Neutrophil (primary cell): Measurements from ENCODE around the gene INPP5A.

Experiments used
- H3K27ac ChIP-seq: fragments of 200-600 bp; sonication (generic); 2 replicates; pipeline ENCODE4 v1.5.1; 2016; ENCODE audit warnings: mild to moderate bottlenecking, moderate library complexity
- H3K27me3 ChIP-seq: fragments of 200-600 bp; sonication (generic); 2 replicates; pipeline ENCODE4 v1.6.0; 2016; ENCODE audit warnings: mild to moderate bottlenecking
- H3K36me3 ChIP-seq: fragments of 200-600 bp; sonication (generic); 2 replicates; pipeline ENCODE4 v1.5.1; 2017
- H3K4me1 ChIP-seq, 2 experiments: fragments of 200-600 bp in 1 of 2; sonication (generic) in 1 of 2; 1 replicate in 1 of 2; 2 replicates in 1 of 2; pipeline versions ENCODE4 v1.5.1 to v1.6.1; 2013 to 2016; ENCODE audit warnings: low read depth in 1 of 2, low read length in 1 of 2, mild to moderate bottlenecking in 1 of 2, moderate library complexity in 1 of 2; ENCODE audit not compliant: control insufficient read depth in 1 of 2, insufficient read depth in 1 of 2
- H3K4me3 ChIP-seq, 2 experiments: fragments of 200-600 bp in 1 of 2; sonication (generic) in 1 of 2; 1 replicate in 1 of 2; 2 replicates in 1 of 2; pipeline ENCODE4 v1.5.1; 2013 to 2016; ENCODE audit warnings: low read depth in 1 of 2, low read length in 1 of 2, mild to moderate bottlenecking in 1 of 2, moderate library complexity in 1 of 2
- H3K9me3 ChIP-seq: fragments of 200-600 bp; sonication (generic); 2 replicates; pipeline ENCODE4 v1.5.1; 2016
- CTCF ChIP-seq: fragments of 200-600 bp; sonication (generic); IDR thresholded peaks from 2 replicates; pipeline ENCODE4 v1.5.1; 2016; ENCODE audit warnings: antibody characterized with exemption

The INPP5A gene

DNA sequence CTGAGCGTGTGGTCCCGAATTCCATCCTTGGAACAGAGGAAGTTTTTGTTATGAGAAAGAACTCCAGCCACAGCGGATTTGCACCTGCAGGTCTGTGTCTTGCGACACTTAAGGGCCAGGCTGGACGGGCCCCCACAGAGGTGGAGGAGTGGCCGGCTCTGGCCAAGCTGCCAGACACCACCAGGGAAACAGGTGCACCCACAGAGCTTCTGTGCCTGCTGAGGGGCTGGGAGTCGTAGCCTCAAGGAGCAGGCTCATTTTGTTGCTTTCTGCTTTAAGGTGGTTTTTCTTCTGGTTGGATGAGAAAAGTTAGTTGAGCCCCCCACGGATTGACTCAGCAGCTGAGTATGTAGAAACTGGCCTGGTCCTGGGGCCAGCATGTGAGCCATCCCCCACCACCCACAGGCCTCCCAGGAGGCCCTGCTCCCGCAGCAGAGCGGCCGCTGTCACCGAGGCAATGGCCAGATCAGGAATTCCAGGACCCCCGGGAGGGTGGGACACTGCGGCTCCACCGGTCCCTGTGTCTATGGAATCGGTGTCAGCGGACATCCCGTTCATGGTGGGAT is 206.4 kb downstream of the INPP5A start:
- no peaks in the 10 kb centered on the region for H3K9me3 ChIP-seq
- H3K27ac ChIP-seq, result no peak overlapping the region
- no peak for TF ChIP-seq CTCF
- no peak overlapping the region for H3K4me3 ChIP-seq
- no peaks in the 10 kb centered on the region for H3K27me3 ChIP-seq
- H3K36me3 ChIP-seq, result peaks cover 51% of the 10 kb centered on the region
- no peaks in the 10 kb centered on the region for H3K4me1 ChIP-seq

DNA sequence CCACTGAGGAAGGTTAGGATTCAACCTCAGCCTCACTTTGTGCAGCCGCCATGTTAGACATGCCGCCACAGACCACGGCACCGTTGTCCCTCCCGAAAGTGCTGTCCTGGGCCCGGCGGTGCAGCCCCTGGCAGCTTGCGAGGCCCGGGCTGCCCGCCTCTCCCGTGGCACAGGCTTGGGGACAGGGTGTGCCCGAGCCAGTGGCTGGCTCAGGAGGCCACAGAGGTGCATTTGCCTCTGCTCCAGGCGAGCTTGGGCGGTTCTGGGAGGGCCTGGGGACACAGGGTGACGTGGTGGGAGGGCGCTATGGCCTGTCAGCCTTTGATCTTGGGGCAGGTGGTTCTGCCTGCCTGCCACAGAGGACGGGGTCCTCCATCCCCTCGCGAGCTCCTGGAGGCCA is 207.3 kb downstream of the INPP5A start:
- Histone ChIP-seq H3K4me1 (no peaks in the 10 kb centered on the region), H3K4me3 (no peak overlapping the region), H3K9me3 (no peaks in the 10 kb centered on the region), H3K27me3 (no peaks in the 10 kb centered on the region), H3K36me3 (peaks cover 53% of the 10 kb centered on the region), H3K27ac (no peak overlapping the region)
- no peak for TF ChIP-seq CTCF

- Histone ChIP-seq H3K27ac (no peak overlapping the region), H3K4me3 (no peak overlapping the region), H3K9me3 (no peaks in the 10 kb centered on the region), H3K4me1 (no peaks in the 10 kb centered on the region), H3K36me3 (peaks cover 60% of the 10 kb centered on the region), H3K27me3 (no peaks in the 10 kb centered on the region)
- no peak for TF ChIP-seq CTCF
Observed at GRCh38 chr10:132745511-132745910, 207.9 kb downstream of the INPP5A start.

GRCh38 chr10:132745971-132746370 is 208.4 kb downstream of the INPP5A start:
- Histone ChIP-seq H3K36me3 (peaks cover 61% of the 10 kb centered on the region), H3K4me3 (no peak overlapping the region), H3K4me1 (no peaks in the 10 kb centered on the region), H3K9me3 (no peaks in the 10 kb centered on the region), H3K27me3 (no peaks in the 10 kb centered on the region), H3K27ac (no peak overlapping the region)
- no peak for TF ChIP-seq CTCF

DNA sequence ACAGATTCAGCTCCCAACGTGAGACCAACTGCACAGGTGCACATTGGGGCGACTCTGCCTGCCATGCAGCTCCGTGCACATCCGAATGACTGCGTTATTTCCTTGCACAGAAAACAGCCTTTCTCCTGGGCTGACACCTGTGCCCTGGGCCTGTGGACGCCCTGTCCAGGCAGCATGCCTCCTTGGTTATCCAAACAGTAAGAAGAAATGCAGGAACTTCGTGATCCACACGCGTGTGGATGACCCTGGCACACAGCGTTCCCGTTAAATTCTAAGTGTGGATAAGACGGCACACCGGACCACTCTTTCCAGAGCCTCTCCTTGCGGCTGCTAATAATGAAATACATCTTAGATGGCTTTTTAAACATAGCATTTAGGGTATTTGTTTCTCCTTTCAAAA is 208.8 kb downstream of the INPP5A start:
- no peak for TF ChIP-seq CTCF
- no peak overlapping the region for H3K27ac ChIP-seq
- H3K9me3 ChIP-seq, result no peaks in the 10 kb centered on the region
- H3K27me3 ChIP-seq, result no peaks in the 10 kb centered on the region
- H3K4me3 ChIP-seq, result no peak overlapping the region
- no peaks in the 10 kb centered on the region for H3K4me1 ChIP-seq
- H3K36me3 ChIP-seq, result peaks cover 61% of the 10 kb centered on the region
